OCI-LY3 (cell line): Measurements from ENCODE around the gene CDH23.

ENCODE experiments used
- CTCF ChIP-seq: fragments of 200-600, 300-600 bp; sonication (generic); IDR thresholded peaks from 2 replicates; pipeline ENCODE4 v1.5.1; 2014; ENCODE audit warnings: antibody characterized with exemption, low read length, low read depth
- EZH2phosphoT487 ChIP-seq: fragments of 200-600 bp; shearing (Covaris generic); IDR thresholded peaks from 2 replicates; pipeline ENCODE4 v1.6.1; 2018; ENCODE audit warnings: antibody characterized with exemption, mixed run types, low read depth

DNA sequence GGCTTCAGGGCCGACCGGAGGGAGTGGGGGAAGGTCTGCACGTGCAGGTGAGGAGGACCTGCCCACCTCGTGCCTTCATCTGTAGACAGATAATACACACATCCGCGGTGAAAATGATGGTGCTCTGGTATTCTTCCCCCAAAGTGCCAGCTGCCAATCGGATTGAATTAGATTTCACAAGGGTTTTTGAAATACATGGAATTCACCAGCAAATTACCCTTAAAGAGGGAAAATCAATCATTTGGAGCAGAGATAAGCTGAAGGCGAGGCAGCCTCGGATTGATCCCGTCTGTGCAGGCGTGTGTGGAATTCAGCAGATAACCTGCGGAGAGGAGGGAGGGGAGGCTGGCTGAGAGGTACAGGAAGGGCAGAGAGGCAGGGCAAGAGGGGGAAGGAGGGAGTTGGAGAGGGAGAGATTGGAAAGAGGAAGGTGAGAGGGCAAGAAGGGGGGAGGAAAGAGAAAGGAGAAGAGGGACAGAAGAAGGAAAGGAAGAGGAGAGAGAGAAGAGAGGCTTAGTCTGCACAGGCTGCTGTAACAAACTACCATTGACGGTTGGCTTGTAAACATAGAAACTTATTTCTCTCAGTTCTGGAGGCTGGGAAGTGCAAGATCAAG is 238.6 kb downstream of the CDH23 start:
- TF ChIP-seq EZH2phosphoT487: no peak
- TF ChIP-seq CTCF: no peak
